RWPE1 (cell line): ENCODE measurements around the gene PTER.
A peak's percentile ranks its signal among the peaks of the same experiment; 100 is the strongest.

ENCODE experiments used
- CTCF ChIA-PET: fragments of 350-600 bp; sonication (Branson Sonifier 250); formaldehyde crosslinking; extraction: SDS; loops from one replicate; lab custom pipeline; 2021; lab: Yijun Ruan, JAX
- POLR2A ChIA-PET: fragments of 400-600 bp; formaldehyde crosslinking; extraction: SDS; loops from one replicate; lab custom pipeline; 2020; ENCODE audit warnings: antibody characterized with exemption; ENCODE audit not compliant: low non-redundant PET; lab: Yijun Ruan, JAX
- DNase-seq: peaks from one replicate; pipeline ENCODE4 v3.0.0; 2012; ENCODE audit warnings: low spot score
- H3K27ac ChIP-seq: fragments of 450-650 bp; 2 replicates; pipeline ENCODE4 v1.5.1; 2017
- TF ChIP-seq, protein P1 (sequence below): fragments of 450-650 bp; conservative IDR thresholded peaks from 2 replicates; pipeline ENCODE4 v1.5.1; 2017; ENCODE audit warnings: low read depth, mild to moderate bottlenecking

Gene PTER

DNA sequence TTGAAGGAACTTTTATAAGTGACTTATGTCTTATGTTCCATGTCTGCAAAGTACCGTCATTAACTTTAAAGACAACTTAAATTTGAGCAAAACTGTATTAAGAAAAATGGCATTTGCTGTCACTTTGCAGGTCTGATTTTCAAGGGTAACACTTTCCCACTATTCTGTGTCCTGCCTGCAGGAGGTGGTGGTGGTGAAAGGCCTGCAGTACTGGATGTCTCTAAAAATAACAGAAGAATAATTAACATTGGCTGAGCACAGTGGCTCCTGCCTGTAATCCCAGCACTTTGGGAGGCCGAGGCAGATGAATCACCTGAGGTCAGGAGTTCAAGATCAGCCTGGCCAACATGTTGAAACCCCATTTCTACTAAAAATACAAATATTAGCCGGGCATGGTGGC lies 13.2 kb upstream of the PTER start:
- ChIA-PET CTCF (no interaction called here), POLR2A (no interaction called here)
- TF ChIP-seq, protein P1, sequence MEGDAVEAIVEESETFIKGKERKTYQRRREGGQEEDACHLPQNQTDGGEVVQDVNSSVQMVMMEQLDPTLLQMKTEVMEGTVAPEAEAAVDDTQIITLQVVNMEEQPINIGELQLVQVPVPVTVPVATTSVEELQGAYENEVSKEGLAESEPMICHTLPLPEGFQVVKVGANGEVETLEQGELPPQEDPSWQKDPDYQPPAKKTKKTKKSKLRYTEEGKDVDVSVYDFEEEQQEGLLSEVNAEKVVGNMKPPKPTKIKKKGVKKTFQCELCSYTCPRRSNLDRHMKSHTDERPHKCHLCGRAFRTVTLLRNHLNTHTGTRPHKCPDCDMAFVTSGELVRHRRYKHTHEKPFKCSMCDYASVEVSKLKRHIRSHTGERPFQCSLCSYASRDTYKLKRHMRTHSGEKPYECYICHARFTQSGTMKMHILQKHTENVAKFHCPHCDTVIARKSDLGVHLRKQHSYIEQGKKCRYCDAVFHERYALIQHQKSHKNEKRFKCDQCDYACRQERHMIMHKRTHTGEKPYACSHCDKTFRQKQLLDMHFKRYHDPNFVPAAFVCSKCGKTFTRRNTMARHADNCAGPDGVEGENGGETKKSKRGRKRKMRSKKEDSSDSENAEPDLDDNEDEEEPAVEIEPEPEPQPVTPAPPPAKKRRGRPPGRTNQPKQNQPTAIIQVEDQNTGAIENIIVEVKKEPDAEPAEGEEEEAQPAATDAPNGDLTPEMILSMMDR = no peak
- no peak overlapping the region for H3K27ac ChIP-seq
- DNase-seq = no peak

DNA sequence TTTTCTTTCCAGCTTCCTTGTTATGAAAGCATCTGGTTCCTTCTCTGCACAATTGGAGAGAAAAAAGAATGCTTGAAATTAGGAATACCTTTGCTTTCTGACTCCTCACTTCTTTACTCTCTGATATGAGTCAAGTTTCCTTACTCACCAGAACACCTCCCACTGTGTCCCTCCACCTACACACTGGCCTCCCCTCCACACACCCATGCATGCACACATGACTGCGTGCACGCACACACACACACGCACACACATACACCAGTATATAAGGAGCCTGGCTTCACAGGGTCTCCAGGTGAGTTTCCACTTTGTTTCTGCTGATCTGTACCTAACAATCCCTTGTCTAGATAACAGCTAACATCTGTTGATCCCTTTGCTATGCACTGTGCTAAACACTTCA lies 11.4 kb upstream of the PTER start:
- ChIA-PET POLR2A (no interaction called here), CTCF (interaction anchor here (0.6 kb wide), 1 partner anchor 128 kb away, joined by 3 read pairs; no protein-coding TSS in a partner anchor)
- H3K27ac ChIP-seq = no peak overlapping the region
- DNase-seq = no peak
- TF ChIP-seq, protein P1 = no peak

DNA sequence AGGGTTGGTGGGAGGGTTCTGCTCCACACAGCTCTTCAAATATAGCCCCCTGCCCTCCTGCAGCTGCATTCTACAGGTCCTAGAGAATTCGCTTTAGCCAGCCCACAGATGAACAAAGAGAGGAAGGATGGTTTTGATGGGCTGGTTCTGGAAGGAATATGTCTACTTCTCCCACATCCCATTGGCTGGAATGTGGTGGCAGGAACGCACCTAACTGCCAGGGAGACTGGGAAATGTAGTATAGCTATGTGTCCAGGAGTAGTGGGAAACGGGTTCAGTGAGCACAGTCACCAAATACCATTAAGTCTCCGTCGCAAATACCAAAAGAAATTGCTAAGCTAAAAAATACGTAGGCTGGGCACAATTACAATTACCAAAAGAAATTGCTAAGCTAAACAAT lies 7.3 kb upstream of the PTER start:
- TF ChIP-seq, protein P1 = no peak
- ChIA-PET CTCF (no interaction called here), POLR2A (no interaction called here)
- DNase-seq = no peak
- H3K27ac ChIP-seq = no peak overlapping the region

DNA sequence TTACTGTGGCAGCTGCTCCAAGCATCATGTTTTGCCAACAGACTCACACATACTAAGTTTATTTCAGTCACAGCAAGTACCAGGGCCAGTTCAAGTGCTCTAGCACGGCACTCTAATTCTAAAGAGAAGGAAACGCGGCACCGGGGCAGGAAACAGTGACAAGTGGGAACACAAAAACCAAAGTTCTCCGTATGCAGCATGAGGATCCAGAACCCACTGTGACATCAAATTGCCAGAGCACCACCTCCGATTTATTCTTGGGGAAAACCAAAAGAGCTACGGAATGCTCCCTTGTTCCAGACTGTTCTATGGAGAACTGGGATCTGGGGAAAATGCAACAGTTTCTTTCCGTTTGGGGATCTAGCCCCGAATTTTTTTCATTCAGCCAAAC lies 448 bp upstream of the PTER start:
- TF ChIP-seq, protein P1 = no peak
- H3K27ac ChIP-seq = peak overlapping the region; percentile 69
- POLR2A ChIA-PET = no interaction called here
- CTCF ChIA-PET = no interaction called here
- DNase-seq = no peak

DNA sequence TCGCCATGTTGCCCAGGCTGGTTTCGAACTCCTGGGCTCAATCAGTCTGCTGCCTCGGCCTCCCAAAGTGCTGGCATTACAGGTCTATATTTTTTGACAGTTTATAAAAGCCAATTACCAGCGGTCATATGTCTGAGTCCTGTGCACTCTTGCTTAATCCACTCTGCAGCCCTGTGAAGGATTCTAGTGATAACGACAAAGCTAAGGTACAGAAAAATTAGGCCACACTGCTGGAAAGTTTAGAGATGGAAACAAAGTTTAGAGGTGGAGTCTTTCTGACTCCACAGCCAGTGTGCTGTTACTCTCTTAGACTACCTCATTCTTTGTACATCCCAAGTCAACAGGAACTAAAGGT lies 707 bp downstream of the PTER start:
- DNase-seq = no peak
- POLR2A ChIA-PET = interaction anchor here (0.7 kb wide), 2 partner anchors 36 to 46 kb away, joined by 3 to 9 read pairs; no protein-coding TSS in a partner anchor
- CTCF ChIA-PET = no interaction called here
- TF ChIP-seq, protein P1 = no peak
- peak overlapping the region; percentile 69 for H3K27ac ChIP-seq

DNA sequence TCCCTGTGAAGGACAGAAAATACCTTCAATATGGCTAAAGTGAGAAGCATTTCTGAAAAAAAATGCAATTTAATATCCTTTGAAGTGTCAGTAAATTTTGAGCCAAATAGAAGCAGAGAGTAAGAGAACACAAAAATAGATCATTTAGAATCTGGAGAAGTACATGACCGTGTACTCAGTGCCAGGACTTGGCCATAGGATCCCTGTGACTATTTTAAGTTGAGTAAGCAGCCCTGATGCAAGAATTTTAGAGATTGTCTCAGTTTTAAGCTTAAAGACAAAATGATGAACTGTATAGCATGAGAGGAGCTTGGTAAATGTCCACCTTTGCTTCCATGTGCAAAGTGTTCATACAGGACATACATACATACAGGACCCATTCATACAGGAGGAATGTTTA lies 2.5 kb downstream of the PTER start:
- DNase-seq = no peak
- TF ChIP-seq, protein P1 = no peak
- ChIA-PET POLR2A (interaction anchor here (0.6 kb wide), 1 partner anchor 631 kb away, joined by 3 read pairs; no protein-coding TSS in a partner anchor), CTCF (no interaction called here)
- no peak overlapping the region for H3K27ac ChIP-seq
